Measurements from ENCODE around the gene MRTFA.
"Not testable (repeated sequence)": the region's sequence is repeated elsewhere in the genome, so short reads cannot be mapped to it uniquely, and the experiment has no call there.

Gene MRTFA

GRCh38 chr22:40399621-40400020, 236.9 kb downstream of the MRTFA start:
- DNase-seq: no peak

- no peak for DNase-seq
These were observed 239.1 kb downstream of the MRTFA start for GRCh38 chr22:40397396-40397795.

GRCh38 chr22:40396882-40397281, 239.6 kb downstream of the MRTFA start:
- peak in 3 of 56 donors; percentile 5 to 30 (median 23) for DNase-seq

- DNase-seq: no peak
These were observed 240.9 kb downstream of the MRTFA start for GRCh38 chr22:40395607-40396006.

GRCh38 chr22:40394607-40395006, 241.9 kb downstream of the MRTFA start:
- no peak for DNase-seq

- no peak for DNase-seq
These were observed 243.9 kb downstream of the MRTFA start for GRCh38 chr22:40392618-40393017.

- no peak for DNase-seq
These were observed 245.1 kb downstream of the MRTFA start for GRCh38 chr22:40391417-40391816.

- DNase-seq: no peak
These were observed 248.3 kb downstream of the MRTFA start for GRCh38 chr22:40388231-40388630.

GRCh38 chr22:40387746-40388145, 248.8 kb downstream of the MRTFA start:
- DNase-seq: no peak

GRCh38 chr22:40385036-40385782, 251.3 kb downstream of the MRTFA start:
- no peak for DNase-seq

- no peak for DNase-seq
These were observed 252.6 kb downstream of the MRTFA start for GRCh38 chr22:40383905-40384304.

GRCh38 chr22:40381461-40381860, 255.1 kb downstream of the MRTFA start:
- no peak for DNase-seq

- DNase-seq: not testable (repeated sequence)
These were observed 258.1 kb downstream of the MRTFA start for GRCh38 chr22:40378448-40378847.

GRCh38 chr22:40377931-40378330, 258.6 kb downstream of the MRTFA start:
- no peak for DNase-seq

- DNase-seq: no peak
These were observed 260.4 kb downstream of the MRTFA start for GRCh38 chr22:40376149-40376548.

GRCh38 chr22:40374567-40374966, 262.0 kb downstream of the MRTFA start:
- no peak for DNase-seq

- DNase-seq: no peak
These were observed 267.7 kb downstream of the MRTFA start for GRCh38 chr22:40368836-40369235.

- DNase-seq: no peak
These were observed 268.5 kb downstream of the MRTFA start for GRCh38 chr22:40368016-40368415.

GRCh38 chr22:40367342-40367741, 269.2 kb downstream of the MRTFA start:
- peak in 1 of 56 donors; percentile 18 for DNase-seq

GRCh38 chr22:40366068-40366467, 270.5 kb downstream of the MRTFA start:
- DNase-seq: no peak

GRCh38 chr22:40364431-40364830, 272.1 kb downstream of the MRTFA start:
- DNase-seq: no peak

GRCh38 chr22:40363059-40363458, 273.5 kb downstream of the MRTFA start:
- DNase-seq: no peak

- DNase-seq: peak in 4 of 56 donors; percentile 12 to 22 (median 18)
These were observed 275.4 kb downstream of the MRTFA start for GRCh38 chr22:40361100-40361499.
